DOHH2 (cell line): ENCODE results near the gene TPSAB1.

Experiments used
- H3F3A ChIP-seq: fragments of 200-600 bp; sonication (generic), shearing (Covaris generic); 2 replicates; pipeline ENCODE4 v1.6.0; 2016; ENCODE audit warnings: antibody characterized with exemption, mild to moderate bottlenecking; ENCODE audit not compliant: control insufficient read depth, insufficient read depth
- H3K27ac ChIP-seq: fragments of 200-600 bp; sonication (generic); 2 replicates; pipeline ENCODE4 v1.5.1; 2014; ENCODE audit warnings: low read depth, mild to moderate bottlenecking, low read length, moderate library complexity
- H3K27me3 ChIP-seq: fragments of 200-600 bp; sonication (generic); 2 replicates; pipeline ENCODE4 v1.6.1; 2014; ENCODE audit warnings: mild to moderate bottlenecking, low read length, mixed read lengths; ENCODE audit not compliant: control insufficient read depth
- H3K36me3 ChIP-seq: fragments of 200-600 bp; sonication (generic); 2 replicates; pipeline ENCODE4 v1.6.1; 2014; ENCODE audit warnings: mild to moderate bottlenecking, low read length, moderate library complexity, mixed read lengths; ENCODE audit not compliant: control insufficient read depth
- H3K4me1 ChIP-seq: fragments of 200-600 bp; sonication (generic); 2 replicates; pipeline ENCODE4 v1.6.1; 2014; ENCODE audit warnings: mild to moderate bottlenecking, low read length, mixed read lengths; ENCODE audit not compliant: control insufficient read depth
- H3K4me2 ChIP-seq: fragments of 200-600 bp; sonication (generic); 2 replicates; pipeline ENCODE4 v1.6.0; 2014; ENCODE audit warnings: mild to moderate bottlenecking, low read length, moderate library complexity
- H3K4me3 ChIP-seq: fragments of 200-600 bp; sonication (generic); 2 replicates; pipeline ENCODE4 v1.5.1; 2014; ENCODE audit warnings: mild to moderate bottlenecking, low read length, mixed read lengths
- H3K79me2 ChIP-seq: fragments of 200-600 bp; sonication (generic); 2 replicates; pipeline ENCODE4 v1.6.1; 2014; ENCODE audit warnings: mild to moderate bottlenecking, low read length, mixed read lengths; ENCODE audit not compliant: control insufficient read depth
- H3K9me2 ChIP-seq: fragments of 200-600 bp; sonication (generic); replicated peaks from 2 replicates; pipeline ENCODE4 v1.6.1; 2014; ENCODE audit warnings: mild to moderate bottlenecking, low read length, mixed read lengths; ENCODE audit not compliant: control insufficient read depth
- H3K9me3 ChIP-seq: fragments of 200-600 bp; sonication (generic); 2 replicates; pipeline ENCODE4 v1.6.1; 2014; ENCODE audit warnings: antibody characterized with exemption, low read length, mixed read lengths; ENCODE audit not compliant: control insufficient read depth, insufficient read depth
- H4K20me1 ChIP-seq: fragments of 200-600 bp; sonication (generic); 2 replicates; pipeline ENCODE4 v1.6.0; 2014; ENCODE audit warnings: low read depth, mild to moderate bottlenecking, antibody characterized with exemption, low read length, moderate library complexity; ENCODE audit not compliant: control insufficient read depth, insufficient read depth
- EZH2phosphoT487 ChIP-seq: fragments of 200-600 bp; sonication (generic); IDR thresholded peaks from 2 replicates; pipeline ENCODE4 v1.6.1; 2017; ENCODE audit warnings: borderline replicate concordance, mild to moderate bottlenecking, antibody characterized with exemption, low read length, moderate library complexity, mixed read lengths
- TF ChIP-seq, protein P1 (sequence below): fragments of 200-600 bp; sonication (generic); IDR thresholded peaks from one replicate; pipeline ENCODE4 v1.5.1; 2014; ENCODE audit warnings: antibody characterized with exemption, mild to moderate bottlenecking, low read depth, low read length; ENCODE audit not compliant: poor library complexity, severe bottlenecking

TPSAB1 gene

DNA sequence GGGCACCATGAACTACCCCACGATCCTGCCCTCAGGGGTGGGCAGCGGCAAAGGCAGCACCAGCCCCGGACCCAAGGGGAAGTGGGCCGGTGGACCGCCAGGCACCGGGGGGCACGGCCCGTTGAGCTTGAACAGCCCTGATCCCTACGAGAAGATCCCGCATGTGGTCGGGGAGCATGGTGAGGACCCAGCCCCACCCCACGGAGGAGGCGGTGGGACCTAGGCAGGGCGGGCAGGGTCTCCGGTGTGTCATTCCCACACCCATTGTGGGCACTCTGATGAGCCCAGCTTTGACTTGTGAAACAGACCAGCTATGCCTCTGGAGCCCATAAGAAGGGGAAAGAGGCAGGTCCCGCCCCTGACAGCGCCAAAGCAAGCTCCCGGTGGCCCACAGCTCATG, 38.2 kb upstream of the TPSAB1 start:
- Histone ChIP-seq H3K36me3 (no peaks in the 10 kb centered on the region), H3K27ac (no peak overlapping the region), H3K4me3 (no peak overlapping the region), H3K27me3 (no peaks in the 10 kb centered on the region), H3K79me2 (no peaks in the 10 kb centered on the region), H3K4me2 (no peak overlapping the region), H3F3A (no peaks in the 10 kb centered on the region), H3K4me1 (no peaks in the 10 kb centered on the region), H4K20me1 (no peaks in the 10 kb centered on the region), H3K9me3 (no peaks in the 10 kb centered on the region), H3K9me2 (no peaks in the 10 kb centered on the region)
- no peak for TF ChIP-seq EZH2phosphoT487
- TF ChIP-seq, protein P1, sequence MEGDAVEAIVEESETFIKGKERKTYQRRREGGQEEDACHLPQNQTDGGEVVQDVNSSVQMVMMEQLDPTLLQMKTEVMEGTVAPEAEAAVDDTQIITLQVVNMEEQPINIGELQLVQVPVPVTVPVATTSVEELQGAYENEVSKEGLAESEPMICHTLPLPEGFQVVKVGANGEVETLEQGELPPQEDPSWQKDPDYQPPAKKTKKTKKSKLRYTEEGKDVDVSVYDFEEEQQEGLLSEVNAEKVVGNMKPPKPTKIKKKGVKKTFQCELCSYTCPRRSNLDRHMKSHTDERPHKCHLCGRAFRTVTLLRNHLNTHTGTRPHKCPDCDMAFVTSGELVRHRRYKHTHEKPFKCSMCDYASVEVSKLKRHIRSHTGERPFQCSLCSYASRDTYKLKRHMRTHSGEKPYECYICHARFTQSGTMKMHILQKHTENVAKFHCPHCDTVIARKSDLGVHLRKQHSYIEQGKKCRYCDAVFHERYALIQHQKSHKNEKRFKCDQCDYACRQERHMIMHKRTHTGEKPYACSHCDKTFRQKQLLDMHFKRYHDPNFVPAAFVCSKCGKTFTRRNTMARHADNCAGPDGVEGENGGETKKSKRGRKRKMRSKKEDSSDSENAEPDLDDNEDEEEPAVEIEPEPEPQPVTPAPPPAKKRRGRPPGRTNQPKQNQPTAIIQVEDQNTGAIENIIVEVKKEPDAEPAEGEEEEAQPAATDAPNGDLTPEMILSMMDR, result no peak

- H3K27ac ChIP-seq, result no peak overlapping the region
- H3K4me2 ChIP-seq, result no peak overlapping the region
- H4K20me1 ChIP-seq, result no peaks in the 10 kb centered on the region
- no peaks in the 10 kb centered on the region for H3K4me1 ChIP-seq
- TF ChIP-seq, protein P1, result no peak
- no peak for TF ChIP-seq EZH2phosphoT487
- no peak overlapping the region for H3K4me3 ChIP-seq
- H3K36me3 ChIP-seq, result no peaks in the 10 kb centered on the region
- no peaks in the 10 kb centered on the region for H3K27me3 ChIP-seq
- H3K79me2 ChIP-seq, result no peaks in the 10 kb centered on the region
- H3K9me2 ChIP-seq, result no peaks in the 10 kb centered on the region
- H3K9me3 ChIP-seq, result no peaks in the 10 kb centered on the region
- H3F3A ChIP-seq, result no peaks in the 10 kb centered on the region
Measured at GRCh38 chr16:1204933-1205332, 35.6 kb upstream of the TPSAB1 start.

- no peaks in the 10 kb centered on the region for H3K9me2 ChIP-seq
- H3F3A ChIP-seq, result no peaks in the 10 kb centered on the region
- TF ChIP-seq EZH2phosphoT487, result no peak
- TF ChIP-seq, protein P1, result no peak
- no peaks in the 10 kb centered on the region for H4K20me1 ChIP-seq
- no peak overlapping the region for H3K27ac ChIP-seq
- H3K27me3 ChIP-seq, result no peaks in the 10 kb centered on the region
- no peaks in the 10 kb centered on the region for H3K4me1 ChIP-seq
- H3K79me2 ChIP-seq, result no peaks in the 10 kb centered on the region
- H3K4me3 ChIP-seq, result no peak overlapping the region
- H3K36me3 ChIP-seq, result no peaks in the 10 kb centered on the region
- H3K9me3 ChIP-seq, result no peaks in the 10 kb centered on the region
- no peak overlapping the region for H3K4me2 ChIP-seq
Measured at GRCh38 chr16:1206326-1206725, 34.2 kb upstream of the TPSAB1 start.

DNA sequence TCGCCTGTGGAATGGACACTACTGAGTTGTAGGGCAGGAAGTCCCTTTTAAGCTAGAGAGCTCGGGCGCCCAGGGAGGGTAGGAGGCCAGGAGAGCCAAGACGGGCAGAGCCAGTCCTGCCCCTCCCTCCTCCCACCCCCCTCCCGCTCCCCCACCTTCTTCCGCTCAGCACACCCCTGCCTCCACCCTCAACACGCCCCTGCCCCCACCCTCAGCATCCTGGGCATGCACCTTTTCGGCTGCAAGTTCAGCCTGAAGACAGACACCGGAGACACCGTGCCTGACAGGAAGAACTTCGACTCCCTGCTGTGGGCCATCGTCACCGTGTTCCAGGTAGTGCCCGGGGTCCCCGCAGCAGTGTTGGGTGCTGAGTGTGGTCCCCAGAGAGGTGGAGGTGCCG, 33.7 kb upstream of the TPSAB1 start:
- no peaks in the 10 kb centered on the region for H3K9me2 ChIP-seq
- no peaks in the 10 kb centered on the region for H3K36me3 ChIP-seq
- no peak for TF ChIP-seq EZH2phosphoT487
- no peaks in the 10 kb centered on the region for H4K20me1 ChIP-seq
- no peaks in the 10 kb centered on the region for H3K79me2 ChIP-seq
- no peaks in the 10 kb centered on the region for H3K4me1 ChIP-seq
- H3K4me2 ChIP-seq, result no peak overlapping the region
- H3K4me3 ChIP-seq, result no peak overlapping the region
- H3K9me3 ChIP-seq, result no peaks in the 10 kb centered on the region
- H3F3A ChIP-seq, result no peaks in the 10 kb centered on the region
- no peak overlapping the region for H3K27ac ChIP-seq
- no peaks in the 10 kb centered on the region for H3K27me3 ChIP-seq
